Measurements from ENCODE around the gene TMEM59L. TPM values are rescaled to one million over a fixed set of nuclear protein-coding genes. Genes with fewer than 3 reads are reported as not detected.

The TMEM59L gene
- total and polyA plus RNA-seq, 2 of the 4 experiments (the other 2 are of a cell fraction), result under 0.01 to 5.9 TPM

DNA sequence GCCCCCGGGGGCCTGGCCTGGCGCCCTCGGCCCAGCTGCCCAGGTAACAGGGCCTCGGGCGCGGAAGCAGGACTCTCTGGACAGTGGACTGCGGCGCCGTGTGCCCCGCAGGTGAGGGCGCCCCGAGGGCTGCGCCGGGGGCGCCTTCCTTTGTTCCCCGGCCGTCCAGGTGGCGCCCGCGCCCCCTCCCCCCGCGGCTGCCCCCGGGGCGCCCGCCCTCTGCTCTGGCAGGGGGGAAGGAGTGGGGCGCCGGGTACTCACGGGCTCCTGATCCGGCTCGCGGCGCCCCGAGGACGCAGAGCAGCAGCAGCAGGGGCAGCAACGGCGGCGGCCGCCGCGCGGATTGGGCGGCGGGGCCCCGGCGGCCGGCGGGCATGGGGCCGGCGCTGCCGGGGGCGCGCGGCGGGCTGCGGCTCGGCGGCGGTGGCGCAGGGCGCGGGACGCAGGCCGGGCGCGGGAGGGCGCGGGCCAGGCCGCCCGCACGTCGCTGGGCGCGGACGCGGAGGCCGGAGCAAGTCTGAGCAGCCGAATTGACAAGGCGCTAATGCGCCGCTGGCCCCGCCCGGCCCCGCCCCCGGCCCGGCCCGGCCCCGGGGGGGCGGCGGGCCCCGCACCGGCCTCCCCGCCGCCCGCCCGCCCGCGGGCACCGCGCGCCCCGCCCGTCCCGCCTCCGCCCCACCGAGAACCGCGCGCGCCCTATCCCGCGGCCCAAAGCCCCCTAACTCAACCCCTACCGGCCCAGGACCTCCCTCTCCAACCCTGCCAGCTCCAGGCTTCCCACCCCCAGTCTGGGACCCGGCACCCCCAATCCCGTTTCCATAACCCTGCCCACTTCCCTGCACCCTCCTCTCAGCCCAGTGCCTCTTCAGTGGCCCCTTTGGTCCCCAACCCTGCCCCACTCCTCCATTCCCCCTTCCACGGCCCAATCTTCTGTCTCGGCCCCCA, 6.1 kb upstream of the TMEM59L start, which contains the start of gene CRLF1 (continued):
- TF ChIP-seq MAFK (IDR thresholded peaks at IDR 0.05; ENCODE audit: low read depth, low read length) (no peak), FOS (IDR thresholded peaks at IDR 0.05; ENCODE audit: low read depth, low read length) (no peak), POLR2A (IDR thresholded peaks at IDR 0.05; ENCODE audit: low read depth, low read length) (no peak)

DNA sequence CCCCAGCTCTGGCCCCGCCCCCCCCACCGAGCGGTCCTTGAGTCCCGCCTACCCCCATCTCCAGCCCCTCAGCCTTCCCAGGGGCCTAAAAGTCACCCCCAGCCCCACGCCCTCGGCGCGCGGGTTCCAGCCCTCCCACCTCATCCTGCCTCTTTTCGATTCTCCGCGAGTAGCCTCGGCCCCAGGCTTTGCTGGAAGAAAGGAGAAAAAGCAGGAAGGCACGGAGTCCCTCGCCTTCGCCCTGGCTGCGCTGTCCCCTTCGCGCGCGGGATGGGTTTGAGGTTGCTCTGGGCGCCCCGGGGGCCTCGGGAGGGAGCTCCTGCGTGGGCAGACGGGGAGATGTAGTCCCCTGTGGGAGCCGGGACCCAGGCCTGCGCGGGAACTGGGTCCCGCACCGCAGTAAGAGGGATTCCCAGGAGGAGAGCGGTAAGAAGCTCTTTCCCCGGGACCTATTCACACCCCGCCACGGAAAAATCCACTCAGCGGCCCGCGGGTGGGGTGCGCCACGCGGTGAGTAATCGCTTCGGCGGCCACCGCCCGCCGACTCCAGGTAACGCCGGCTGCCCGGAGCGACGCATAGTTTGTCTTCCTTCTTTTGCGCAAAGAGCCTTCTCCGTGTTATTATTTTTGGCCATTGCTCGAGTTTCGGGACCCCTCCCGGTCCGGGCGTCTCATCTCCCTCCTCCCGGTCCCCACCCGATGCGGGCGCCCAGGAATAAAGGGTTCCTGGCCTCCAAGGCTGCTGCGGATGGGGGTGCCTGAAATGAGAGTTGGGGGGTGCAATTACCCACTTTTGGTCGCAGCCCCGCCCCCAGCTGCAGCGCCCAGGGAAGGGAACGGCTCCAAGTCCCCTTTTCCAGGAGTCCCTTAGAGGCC, 5.2 kb upstream of the TMEM59L start:
- 0% methylated on average over 17 of the region's 68 CpGs; no CpG with 5 or more reads in 1 of the 2 experiments for WGBS, 2 experiments (ENCODE audit: extremely low coverage in 2 of 2, insufficient read length in 1 of 2)
- H2AFZ ChIP-seq (replicated peaks; ENCODE audit: low read length, poor library complexity), result peak overlapping the region; percentile 63
- peaks cover 86% of the 10 kb centered on the region for H3K27me3 ChIP-seq (ENCODE audit: control insufficient read depth, insufficient read depth, low read length)
- H3K9ac ChIP-seq (ENCODE audit: low read depth, low read length), result no peak overlapping the region
- peak overlapping the region; percentile 35 for H2AK9ac ChIP-seq (replicated peaks; ENCODE audit: low read depth, low read length, poor library complexity)
- no peaks in the 10 kb centered on the region for H3K79me1 ChIP-seq (ENCODE audit: low read depth in 1 of 2, low read length in 2 of 2)
- H3K36me3 ChIP-seq (ENCODE audit: control insufficient read depth, insufficient read depth, low read length), result no peaks in the 10 kb centered on the region
- H3K14ac ChIP-seq (replicated peaks; ENCODE audit: low read depth, low read length), result no peak overlapping the region
- no peak overlapping the region for H3K4ac ChIP-seq (ENCODE audit: low read depth, low read length)
- no peak overlapping the region for H3K56ac ChIP-seq (ENCODE audit: extremely low read depth, insufficient read depth, low read length)
- H4K5ac ChIP-seq (ENCODE audit: low read depth, low read length), result no peak overlapping the region
- no peak overlapping the region for H2BK5ac ChIP-seq (ENCODE audit: low read depth, low read length, poor library complexity, severe bottlenecking)
- peaks cover 8% of the 10 kb centered on the region for H4K20me1 ChIP-seq (ENCODE audit: insufficient read depth, low read length)
- H2BK15ac ChIP-seq (ENCODE audit: low read depth, low read length), result no peak overlapping the region
- H3K4me2 ChIP-seq (ENCODE audit: low read depth, low read length), result peak overlapping the region; percentile 72
- in situ Hi-C loops (cut with MboI; ENCODE audit: low sequenced_read_pairs), result no loop called here
- no peak overlapping the region for H3K27ac ChIP-seq (ENCODE audit: insufficient read depth, low read length)
- POLR2A ChIA-PET (ENCODE audit: unreplicated experiment), result no interaction called here
- intact Hi-C loops (cut with micrococcal nuclease), result no loop called here
- BruUV-seq (replicated peaks), result no TSS peak
- H4K91ac ChIP-seq (ENCODE audit: insufficient read depth, low read depth, low read length), result no peak overlapping the region
- dilution Hi-C loops (cut with HindIII; ENCODE audit: low sequenced_read_pairs, unreplicated experiment), result no loop called here
- no peaks in the 10 kb centered on the region for H3K9me1 ChIP-seq (ENCODE audit: insufficient read depth, low read length)
- H3K4me3 ChIP-seq (ENCODE audit: insufficient read depth, low read depth, low read length), result peak overlapping the region; percentile 4; the same call in 1 of the 2 replicates
- H3K4me1 ChIP-seq (ENCODE audit: control insufficient read depth, insufficient read depth, low read length), result peaks cover 9% of the 10 kb centered on the region; the same call in 1 of the 2 replicates
- no peak overlapping the region for H2BK120ac ChIP-seq (ENCODE audit: low read depth, low read length)
- no peak overlapping the region for H2AK5ac ChIP-seq (ENCODE audit: low read depth, low read length)
- no peak overlapping the region for H3K18ac ChIP-seq (ENCODE audit: low read depth, low read length)
- ATAC-seq (ENCODE audit: low read depth) (no peak), DNase-seq (no peak)
- no peaks in the 10 kb centered on the region for H3K9me3 ChIP-seq (ENCODE audit: control insufficient read depth, insufficient read depth, low read length)
- no peak overlapping the region for H3K23ac ChIP-seq (ENCODE audit: low read depth, low read length)
- CTCF ChIA-PET, result interaction anchor here (1.5 kb wide), 1 partner anchor 28 kb away, joined by 3 read pairs; no protein-coding TSS in a partner anchor
- no peak overlapping the region for H4K8ac ChIP-seq (ENCODE audit: low read depth in 2 of 2, low read length in 2 of 2)
- H2BK20ac ChIP-seq (ENCODE audit: low read depth, low read length), result no peak overlapping the region
- TF ChIP-seq ELK1 (IDR thresholded peaks at IDR 0.05; ENCODE audit: borderline replicate concordance, low read depth, low read length) (no peak), MXI1 (IDR thresholded peaks at IDR 0.05; ENCODE audit: borderline replicate concordance, low read depth, low read length) (no peak), CHD1 (IDR thresholded peaks at IDR 0.05; ENCODE audit: low read depth, low read length) (no peak), RCOR1 (IDR thresholded peaks at IDR 0.05; ENCODE audit: insufficient replicate concordance, low read length) (no peak), SMC3 (IDR thresholded peaks at IDR 0.05; ENCODE audit: low read depth, low read length) (no peak), NFE2L2 (IDR thresholded peaks at IDR 0.05; ENCODE audit: low read depth, low read length) (no peak), RFX5 (IDR thresholded peaks at IDR 0.05; ENCODE audit: low read depth, low read length) (no peak)
- TF ChIP-seq, protein P1, sequence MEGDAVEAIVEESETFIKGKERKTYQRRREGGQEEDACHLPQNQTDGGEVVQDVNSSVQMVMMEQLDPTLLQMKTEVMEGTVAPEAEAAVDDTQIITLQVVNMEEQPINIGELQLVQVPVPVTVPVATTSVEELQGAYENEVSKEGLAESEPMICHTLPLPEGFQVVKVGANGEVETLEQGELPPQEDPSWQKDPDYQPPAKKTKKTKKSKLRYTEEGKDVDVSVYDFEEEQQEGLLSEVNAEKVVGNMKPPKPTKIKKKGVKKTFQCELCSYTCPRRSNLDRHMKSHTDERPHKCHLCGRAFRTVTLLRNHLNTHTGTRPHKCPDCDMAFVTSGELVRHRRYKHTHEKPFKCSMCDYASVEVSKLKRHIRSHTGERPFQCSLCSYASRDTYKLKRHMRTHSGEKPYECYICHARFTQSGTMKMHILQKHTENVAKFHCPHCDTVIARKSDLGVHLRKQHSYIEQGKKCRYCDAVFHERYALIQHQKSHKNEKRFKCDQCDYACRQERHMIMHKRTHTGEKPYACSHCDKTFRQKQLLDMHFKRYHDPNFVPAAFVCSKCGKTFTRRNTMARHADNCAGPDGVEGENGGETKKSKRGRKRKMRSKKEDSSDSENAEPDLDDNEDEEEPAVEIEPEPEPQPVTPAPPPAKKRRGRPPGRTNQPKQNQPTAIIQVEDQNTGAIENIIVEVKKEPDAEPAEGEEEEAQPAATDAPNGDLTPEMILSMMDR (conservative IDR thresholded peaks at IDR 0.05; ENCODE audit: low read depth, low read length), result no peak

All from IMR-90 (cell line).